Stimulated activated naive CD8-positive, alpha-beta T cell treated with anti-CD3 and anti-CD28 coated beads, Interleukin-15, Interleukin-2, amounts not matched to agents 100 U/mL and 50 U/mL, for 24 hours (primary cell): ENCODE data around the gene MTFR2.
A peak's percentile ranks its signal among the peaks of the same experiment; 100 is the strongest.

Experiments
- ATAC-seq: fragments of 150-1000 bp; cut with Tn5 transposase; one replicate; pipeline ENCODE4 v1.10.0; 2021
- DNase-seq: peaks from one replicate; pipeline ENCODE4 v3.0.0; 2021

MTFR2 gene

DNA sequence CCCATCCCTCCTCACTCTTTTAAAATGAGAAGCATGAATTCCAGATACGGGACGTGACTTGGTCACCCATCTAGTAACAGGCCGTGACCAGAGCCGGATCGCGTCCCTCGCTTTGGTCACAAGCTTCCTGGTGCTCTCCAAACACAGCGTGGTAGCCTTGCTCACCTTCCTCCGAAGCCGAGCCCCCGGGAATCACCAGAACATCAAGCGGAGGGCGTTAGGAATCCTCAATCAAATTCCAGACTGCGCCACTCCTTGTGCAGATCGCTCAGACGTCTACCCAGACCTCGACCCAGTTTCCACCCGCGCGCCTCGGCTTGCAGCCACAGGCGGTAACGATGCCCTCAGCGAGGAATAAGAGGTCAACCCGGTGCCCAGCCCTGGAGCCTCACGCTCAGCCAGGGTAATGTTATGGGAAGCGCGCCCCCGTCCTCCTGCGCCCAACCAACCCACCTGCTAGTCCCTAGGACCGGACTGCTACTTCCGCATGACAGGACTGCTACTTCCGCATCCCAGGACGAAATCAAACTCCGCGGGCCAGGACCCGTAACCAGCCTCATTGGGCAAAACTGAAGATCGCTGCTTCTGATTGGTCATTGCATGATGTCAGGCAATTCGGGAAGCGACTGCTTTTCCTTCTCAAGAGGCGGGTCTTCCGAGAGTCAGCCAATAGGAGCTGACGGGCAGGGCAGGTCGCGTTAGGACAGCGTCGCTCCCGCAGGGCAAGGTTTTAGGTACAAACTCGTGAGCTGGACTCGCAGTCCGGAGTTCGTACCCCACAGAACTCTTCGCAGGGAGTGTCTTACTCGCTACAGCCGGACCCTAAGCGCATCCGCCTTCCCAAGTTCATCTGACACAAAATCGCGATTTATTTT lies at the start of gene MTFR2:
TSS of gene MTFR2 (minus strand) at position 501 of the 875 bp plus-strand sequence. CDS start 1,212 bp downstream, outside the sequence.
- DNase-seq (peak; percentile 88), ATAC-seq (peak; percentile 96)

GRCh38 chr6:136294621-136295020 lies 44.5 kb upstream of the MTFR2 start:
- no peak for ATAC-seq
- DNase-seq = no peak

- peak; percentile 72 for DNase-seq
- peak; percentile 35 for ATAC-seq
These were observed 40.4 kb upstream of the MTFR2 start for GRCh38 chr6:136290410-136291010.

GRCh38 chr6:136289579-136290409 lies 39.7 kb upstream of the MTFR2 start, which contains the start of gene BCLAF1:
Gene BCLAF1 (minus strand): TSS chr6:136289846. CDS start chr6:136279866, 9,980 bp downstream.
- DNase-seq (peak; percentile 99), ATAC-seq (peak; percentile 91)

GRCh38 chr6:136289327-136289578 lies 39.1 kb upstream of the MTFR2 start:
- DNase-seq = peak; percentile 94
- peak; percentile 52 for ATAC-seq

- ATAC-seq = peak; percentile 66
- DNase-seq = peak; percentile 76
These were observed 38.6 kb upstream of the MTFR2 start for GRCh38 chr6:136288566-136289326.

GRCh38 chr6:136284909-136285308 lies 34.8 kb upstream of the MTFR2 start:
- DNase-seq (no peak), ATAC-seq (no peak)

- DNase-seq (no peak), ATAC-seq (no peak)
These were observed 32.8 kb upstream of the MTFR2 start for GRCh38 chr6:136282906-136283305.

DNA sequence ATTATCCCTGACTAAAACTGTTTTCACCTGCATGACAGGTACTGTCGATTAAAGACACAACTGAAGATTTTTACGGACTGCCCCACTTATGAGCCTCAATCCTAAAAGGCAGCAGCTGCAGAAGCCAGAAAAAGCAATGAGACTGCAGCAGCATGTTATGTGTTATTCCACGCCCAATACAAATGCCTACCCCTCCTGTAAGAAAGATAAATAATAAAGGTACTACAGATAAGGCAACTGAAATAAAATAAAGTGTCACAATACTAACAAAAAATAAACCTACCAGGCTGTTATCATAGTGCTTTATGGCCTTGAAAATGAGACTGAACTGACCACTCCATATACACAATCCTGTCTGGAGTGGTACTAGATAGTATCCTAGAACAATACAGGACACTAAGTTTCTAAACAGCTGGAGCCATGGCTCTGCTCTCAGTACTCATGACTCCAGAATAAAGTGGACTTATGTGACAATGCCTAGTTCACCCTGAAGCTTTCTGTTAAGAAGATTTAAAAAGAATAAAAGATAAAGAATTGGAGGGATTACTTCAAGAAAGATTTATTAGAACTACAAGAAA lies 30.0 kb upstream of the MTFR2 start:
- ATAC-seq = no peak
- no peak for DNase-seq

DNA sequence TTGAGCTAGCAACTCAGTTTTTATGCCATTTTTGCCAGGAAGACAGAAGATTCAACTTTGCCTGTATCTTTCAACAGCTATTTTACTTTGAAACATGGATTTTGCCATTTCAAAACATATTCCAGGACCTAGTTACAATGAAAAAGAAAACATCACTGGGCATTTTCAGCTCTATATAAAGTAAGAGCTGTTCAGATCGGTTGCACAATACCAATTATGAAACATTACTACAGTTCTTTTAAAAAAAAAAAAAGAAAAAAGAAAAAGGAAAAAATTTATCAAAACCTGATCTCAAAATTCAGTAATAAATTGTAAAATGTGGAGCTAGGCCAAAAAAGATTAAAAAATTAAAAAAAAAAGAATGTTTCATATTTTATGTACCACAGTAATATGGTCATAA lies 24.0 kb upstream of the MTFR2 start:
- ATAC-seq (no peak), DNase-seq (no peak)

GRCh38 chr6:136265101-136265500 lies 15.0 kb upstream of the MTFR2 start:
- ATAC-seq (no peak), DNase-seq (no peak)

DNA sequence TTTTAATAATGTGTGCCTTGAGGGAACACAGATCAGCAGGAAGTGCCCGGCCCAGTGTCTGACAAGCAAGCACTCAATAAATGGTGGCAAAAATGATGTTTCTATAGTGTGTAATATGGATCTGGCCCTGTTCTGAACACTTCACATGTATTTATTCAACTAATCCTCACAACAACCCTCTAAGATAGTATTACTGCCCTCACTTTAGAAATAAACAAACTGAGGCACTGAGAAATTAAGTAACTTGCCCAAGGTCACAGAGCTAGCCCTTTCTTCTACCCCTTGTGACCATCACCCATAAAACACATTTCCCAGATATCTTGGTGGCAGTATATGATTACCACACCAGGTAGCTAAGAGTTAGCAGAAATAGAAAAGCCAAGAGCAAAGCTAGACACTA lies 12.8 kb upstream of the MTFR2 start:
- DNase-seq (no peak), ATAC-seq (no peak)

DNA sequence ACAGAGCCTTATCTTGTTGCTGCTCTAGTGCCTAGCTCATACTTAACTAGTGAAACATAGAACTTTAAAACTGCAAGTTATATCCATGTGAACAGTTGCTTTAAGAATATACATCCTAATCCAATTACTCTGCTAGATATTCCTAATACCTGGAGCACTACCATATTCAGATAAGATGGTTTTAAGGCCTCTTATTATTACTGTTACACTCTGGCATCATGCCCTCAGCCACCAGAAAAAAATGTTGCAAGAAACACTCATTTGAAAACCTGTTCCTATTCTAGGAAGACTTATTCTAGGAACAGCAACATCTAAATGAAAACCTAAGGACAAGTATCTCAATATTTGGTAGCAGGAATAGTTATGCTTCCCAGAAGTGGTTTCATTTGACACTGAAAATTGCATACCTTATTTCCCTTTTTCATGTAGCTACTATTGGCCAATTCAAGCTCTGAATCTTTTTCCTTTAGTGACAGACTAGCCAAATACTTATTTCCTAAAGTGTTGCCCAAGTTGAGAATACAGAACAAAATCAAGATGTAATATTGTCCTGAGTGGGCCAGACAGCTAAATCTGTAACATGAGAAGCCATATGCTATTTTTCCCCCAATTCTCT lies 4.8 kb upstream of the MTFR2 start:
- ATAC-seq = no peak
- no peak for DNase-seq

- ATAC-seq (no peak), DNase-seq (no peak)
These were observed 3.6 kb upstream of the MTFR2 start for GRCh38 chr6:136253734-136254133.

GRCh38 chr6:136252441-136252840 lies 2.3 kb upstream of the MTFR2 start:
- ATAC-seq = no peak

DNA sequence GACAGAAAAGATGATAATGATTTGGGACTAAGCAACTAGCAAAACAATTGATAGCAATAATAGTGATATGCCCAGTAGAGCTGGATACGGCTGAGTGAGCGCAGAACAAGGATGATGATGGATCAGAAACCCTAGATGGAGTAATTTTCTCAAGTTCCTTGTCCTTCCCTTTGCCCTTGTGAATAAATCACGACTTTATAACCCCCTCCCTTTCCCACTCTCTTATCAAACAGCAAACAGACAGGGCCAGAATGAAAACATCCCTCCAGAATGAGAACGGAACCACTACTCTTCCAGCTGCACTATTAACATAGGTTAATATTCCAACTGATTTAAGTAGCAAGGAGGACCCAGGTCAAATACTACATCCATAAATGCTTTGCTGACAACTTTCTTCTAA lies 1.3 kb upstream of the MTFR2 start:
- ATAC-seq (no peak), DNase-seq (no peak)

More at GRCh38 chr6:136252441-136252840, 2.3 kb upstream of the MTFR2 start:
- no peak for DNase-seq

GRCh38 chr6:136250686-136251008 lies 536 bp upstream of the MTFR2 start:
- no peak for ATAC-seq

GRCh38 chr6:136249336-136249735 lies 775 bp downstream of the MTFR2 start:
- ATAC-seq (no peak), DNase-seq (no peak)

More at GRCh38 chr6:136250686-136251008, 536 bp upstream of the MTFR2 start:
- DNase-seq = no peak

- no peak for ATAC-seq
- DNase-seq = no peak
These were observed 6.0 kb downstream of the MTFR2 start for GRCh38 chr6:136244061-136244616.

- DNase-seq (no peak), ATAC-seq (no peak)
These were observed 13.4 kb downstream of the MTFR2 start for GRCh38 chr6:136236466-136237293.
